GM23338 (cell line): ENCODE results near the gene ENTPD8. TPM values are rescaled to one million over a fixed set of nuclear protein-coding genes. Genes with fewer than 3 reads are reported as not detected.

Experiments
- ETS1 ChIP-seq: IDR thresholded peaks from 2 replicates; pipeline ENCODE4 v1.6.1; 2016; ENCODE audit warnings: antibody characterized with exemption
- JUNB ChIP-seq: IDR thresholded peaks from one replicate; pipeline ENCODE4 v1.6.1; 2016; ENCODE audit warnings: antibody characterized with exemption; ENCODE audit not compliant: unreplicated experiment
- POLR2AphosphoS5 ChIP-seq: IDR thresholded peaks from 2 replicates; pipeline ENCODE4 v1.6.1; 2016; ENCODE audit warnings: antibody characterized with exemption, low read depth
- REST ChIP-seq: IDR thresholded peaks from one replicate; pipeline ENCODE4 v1.6.1; 2018; ENCODE audit warnings: antibody characterized with exemption; ENCODE audit not compliant: unreplicated experiment
- ZNF114 ChIP-seq: fragments of 250-450 bp; sonication (Bioruptor Pico); IDR thresholded peaks from 2 replicates; pipeline ENCODE4 v1.5.0; 2020; ENCODE audit warnings: mild to moderate bottlenecking, moderate library complexity
- ZNF331 ChIP-seq: fragments of 250-450 bp; sonication (Bioruptor Pico); IDR thresholded peaks from 2 replicates; pipeline ENCODE4 v1.5.0; 2020; ENCODE audit warnings: low read depth, mild to moderate bottlenecking, moderate library complexity
- polyA plus RNA-seq: library from polyadenylated mRNA; unstranded; fragments of >200 nt; fragmentation: Nextera tagmentation; extraction: Ambion mirVana; gene quantifications from 2 replicates; pipeline ENCODE4 v1.2.1, GENCODE V29; 2016
- total RNA-seq: library from RNA; depleted of rRNA; stranded (reverse); fragments of >200 nt; shearing (Covaris generic); gene quantifications from 2 replicates; pipeline ENCODE4 v1.2.3, GENCODE V29; 2014
- TF ChIP-seq, protein P1 (sequence below): fragments of 250-450 bp; sonication (Bioruptor Pico); IDR thresholded peaks from 2 replicates; pipeline ENCODE4 v1.5.0; 2020; ENCODE audit warnings: mild to moderate bottlenecking, moderate library complexity

Gene ENTPD8
- total and polyA plus RNA-seq, 2 experiments from 2014 or later, result 0.42 to 0.89 TPM

DNA sequence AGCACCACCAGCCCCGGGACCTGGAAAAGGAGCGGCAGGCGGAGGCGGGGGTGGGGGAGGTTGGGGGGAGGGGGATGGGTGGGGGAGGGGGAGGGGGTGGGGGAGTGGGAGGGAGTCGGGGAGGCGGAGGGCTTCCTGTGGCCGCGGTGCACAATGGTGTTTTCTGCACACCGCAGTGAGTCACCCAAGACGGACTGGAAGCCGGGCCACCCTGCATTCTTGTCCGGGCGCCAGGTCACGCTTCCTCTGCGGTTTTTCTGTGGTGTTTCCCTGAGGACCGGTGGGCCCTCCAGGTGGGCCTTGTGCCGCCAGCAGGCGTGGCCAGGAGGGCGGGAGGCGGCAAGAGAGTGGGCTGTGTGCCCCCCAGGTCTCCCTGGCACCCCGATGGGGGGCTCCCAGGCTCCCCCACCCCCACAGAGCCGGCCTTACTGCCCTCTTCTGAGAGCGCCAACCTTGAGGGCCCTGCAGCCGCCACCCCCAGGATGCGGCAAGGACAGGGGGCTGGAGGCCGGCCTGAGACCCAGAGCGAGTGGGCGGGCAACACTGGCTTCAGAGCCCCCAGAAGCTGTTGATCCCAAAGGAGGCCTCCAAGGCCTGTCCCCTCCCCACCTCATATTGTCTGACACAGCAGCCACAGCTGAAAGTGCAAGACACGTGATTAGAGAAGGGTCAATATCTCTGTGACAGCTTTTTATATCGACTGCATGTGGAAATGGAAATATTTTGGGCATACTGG, 29.3 kb downstream of the ENTPD8 start (continued):
- TF ChIP-seq, protein P1, sequence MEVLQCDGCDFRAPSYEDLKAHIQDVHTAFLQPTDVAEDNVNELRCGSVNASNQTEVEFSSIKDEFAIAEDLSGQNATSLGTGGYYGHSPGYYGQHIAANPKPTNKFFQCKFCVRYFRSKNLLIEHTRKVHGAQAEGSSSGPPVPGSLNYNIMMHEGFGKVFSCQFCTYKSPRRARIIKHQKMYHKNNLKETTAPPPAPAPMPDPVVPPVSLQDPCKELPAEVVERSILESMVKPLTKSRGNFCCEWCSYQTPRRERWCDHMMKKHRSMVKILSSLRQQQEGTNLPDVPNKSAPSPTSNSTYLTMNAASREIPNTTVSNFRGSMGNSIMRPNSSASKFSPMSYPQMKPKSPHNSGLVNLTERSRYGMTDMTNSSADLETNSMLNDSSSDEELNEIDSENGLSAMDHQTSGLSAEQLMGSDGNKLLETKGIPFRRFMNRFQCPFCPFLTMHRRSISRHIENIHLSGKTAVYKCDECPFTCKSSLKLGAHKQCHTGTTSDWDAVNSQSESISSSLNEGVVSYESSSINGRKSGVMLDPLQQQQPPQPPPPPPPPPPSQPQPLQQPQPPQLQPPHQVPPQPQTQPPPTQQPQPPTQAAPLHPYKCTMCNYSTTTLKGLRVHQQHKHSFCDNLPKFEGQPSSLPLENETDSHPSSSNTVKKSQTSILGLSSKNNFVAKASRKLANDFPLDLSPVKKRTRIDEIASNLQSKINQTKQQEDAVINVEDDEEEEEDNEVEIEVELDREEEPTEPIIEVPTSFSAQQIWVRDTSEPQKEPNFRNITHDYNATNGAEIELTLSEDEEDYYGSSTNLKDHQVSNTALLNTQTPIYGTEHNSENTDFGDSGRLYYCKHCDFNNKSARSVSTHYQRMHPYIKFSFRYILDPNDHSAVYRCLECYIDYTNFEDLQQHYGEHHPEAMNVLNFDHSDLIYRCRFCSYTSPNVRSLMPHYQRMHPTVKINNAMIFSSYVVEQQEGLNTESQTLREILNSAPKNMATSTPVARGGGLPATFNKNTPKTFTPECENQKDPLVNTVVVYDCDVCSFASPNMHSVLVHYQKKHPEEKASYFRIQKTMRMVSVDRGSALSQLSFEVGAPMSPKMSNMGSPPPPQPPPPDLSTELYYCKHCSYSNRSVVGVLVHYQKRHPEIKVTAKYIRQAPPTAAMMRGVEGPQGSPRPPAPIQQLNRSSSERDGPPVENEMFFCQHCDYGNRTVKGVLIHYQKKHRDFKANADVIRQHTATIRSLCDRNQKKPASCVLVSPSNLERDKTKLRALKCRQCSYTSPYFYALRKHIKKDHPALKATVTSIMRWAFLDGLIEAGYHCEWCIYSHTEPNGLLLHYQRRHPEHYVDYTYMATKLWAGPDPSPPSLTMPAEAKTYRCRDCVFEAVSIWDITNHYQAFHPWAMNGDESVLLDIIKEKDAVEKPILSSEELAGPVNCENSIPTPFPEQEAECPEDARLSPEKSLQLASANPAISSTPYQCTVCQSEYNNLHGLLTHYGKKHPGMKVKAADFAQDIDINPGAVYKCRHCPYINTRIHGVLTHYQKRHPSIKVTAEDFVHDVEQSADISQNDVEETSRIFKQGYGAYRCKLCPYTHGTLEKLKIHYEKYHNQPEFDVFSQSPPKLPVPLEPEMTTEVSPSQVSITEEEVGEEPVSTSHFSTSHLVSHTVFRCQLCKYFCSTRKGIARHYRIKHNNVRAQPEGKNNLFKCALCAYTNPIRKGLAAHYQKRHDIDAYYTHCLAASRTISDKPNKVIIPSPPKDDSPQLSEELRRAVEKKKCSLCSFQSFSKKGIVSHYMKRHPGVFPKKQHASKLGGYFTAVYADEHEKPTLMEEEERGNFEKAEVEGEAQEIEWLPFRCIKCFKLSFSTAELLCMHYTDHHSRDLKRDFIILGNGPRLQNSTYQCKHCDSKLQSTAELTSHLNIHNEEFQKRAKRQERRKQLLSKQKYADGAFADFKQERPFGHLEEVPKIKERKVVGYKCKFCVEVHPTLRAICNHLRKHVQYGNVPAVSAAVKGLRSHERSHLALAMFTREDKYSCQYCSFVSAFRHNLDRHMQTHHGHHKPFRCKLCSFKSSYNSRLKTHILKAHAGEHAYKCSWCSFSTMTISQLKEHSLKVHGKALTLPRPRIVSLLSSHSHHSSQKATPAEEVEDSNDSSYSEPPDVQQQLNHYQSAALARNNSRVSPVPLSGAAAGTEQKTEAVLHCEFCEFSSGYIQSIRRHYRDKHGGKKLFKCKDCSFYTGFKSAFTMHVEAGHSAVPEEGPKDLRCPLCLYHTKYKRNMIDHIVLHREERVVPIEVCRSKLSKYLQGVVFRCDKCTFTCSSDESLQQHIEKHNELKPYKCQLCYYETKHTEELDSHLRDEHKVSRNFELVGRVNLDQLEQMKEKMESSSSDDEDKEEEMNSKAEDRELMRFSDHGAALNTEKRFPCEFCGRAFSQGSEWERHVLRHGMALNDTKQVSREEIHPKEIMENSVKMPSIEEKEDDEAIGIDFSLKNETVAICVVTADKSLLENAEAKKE (CRISPR knock-in tag), result no peak
- TF ChIP-seq ETS1 (no peak), REST (no peak), POLR2AphosphoS5 (no peak), ZNF114 (CRISPR knock-in tag) (no peak), ZNF331 (CRISPR knock-in tag) (no peak), JUNB (no peak)
